Activated B cell treated with CpG ODN at 0.5 μM for 24 hours (primary cell): ENCODE results near the gene PCDHGC5. TPM values are rescaled to one million over a fixed set of nuclear protein-coding genes. Genes with fewer than 3 reads are reported as not detected.

Source experiments
- ATAC-seq: fragments of 200-7000 bp; cut with Tn5 transposase; one replicate; pipeline ENCODE4 v1.10.0; 2021; ENCODE audit warnings: low read depth, mild to moderate bottlenecking, moderate library complexity
- CTCF ChIA-PET: fragments of 350-600 bp; sonication (Branson Sonifier 250); formaldehyde crosslinking; loops from one replicate; lab custom pipeline; 2021; ENCODE audit warnings: antibody characterized with exemption; lab: Charles Lee
- POLR2A ChIA-PET: fragments of 350-600 bp; sonication (Branson Sonifier 250); formaldehyde crosslinking; loops from one replicate; lab custom pipeline; 2021; ENCODE audit warnings: antibody characterized with exemption; lab: Charles Lee
- DNase-seq: peaks from one replicate; pipeline ENCODE4 v3.0.0; 2022
- H3K27ac Mint-ChIP-seq: one replicate; pipeline ENCODE4 v1.8.0; 2020; ENCODE audit warnings: mixed read lengths
- H3K27me3 Mint-ChIP-seq: one replicate; pipeline ENCODE4 v1.8.0; 2021; ENCODE audit warnings: mixed read lengths
- H3K36me3 Mint-ChIP-seq: one replicate; pipeline ENCODE4 v1.8.0; 2021; ENCODE audit warnings: low read depth, mixed read lengths
- H3K4me1 Mint-ChIP-seq: one replicate; pipeline ENCODE4 v1.8.0; 2021; ENCODE audit warnings: mixed read lengths
- H3K4me3 Mint-ChIP-seq: one replicate; pipeline ENCODE4 v1.8.0; 2020; ENCODE audit warnings: mild to moderate bottlenecking, mixed read lengths
- H3K9me3 Mint-ChIP-seq: one replicate; pipeline ENCODE4 v1.8.0; 2020; ENCODE audit warnings: mixed read lengths
- intact Hi-C: fragments of 100-400 bp; cut with micrococcal nuclease; formaldehyde crosslinking; loops from one replicate; pipeline ENCODE4 v1.15.1; 2024
- total RNA-seq: library from RNA; stranded (reverse); gene quantifications from 2 replicates; pipeline ENCODE4 v1.2.3, GENCODE V29; 2022
- TF ChIP-seq, protein P1 (sequence below): fragments of 200-600 bp; IDR thresholded peaks from one replicate; pipeline ENCODE4 v1.8.0; 2022; ENCODE audit warnings: antibody characterized with exemption, mild to moderate bottlenecking

PCDHGC5 gene
- total RNA-seq, 1 donor from 2014 or later: 0.38 TPM

DNA sequence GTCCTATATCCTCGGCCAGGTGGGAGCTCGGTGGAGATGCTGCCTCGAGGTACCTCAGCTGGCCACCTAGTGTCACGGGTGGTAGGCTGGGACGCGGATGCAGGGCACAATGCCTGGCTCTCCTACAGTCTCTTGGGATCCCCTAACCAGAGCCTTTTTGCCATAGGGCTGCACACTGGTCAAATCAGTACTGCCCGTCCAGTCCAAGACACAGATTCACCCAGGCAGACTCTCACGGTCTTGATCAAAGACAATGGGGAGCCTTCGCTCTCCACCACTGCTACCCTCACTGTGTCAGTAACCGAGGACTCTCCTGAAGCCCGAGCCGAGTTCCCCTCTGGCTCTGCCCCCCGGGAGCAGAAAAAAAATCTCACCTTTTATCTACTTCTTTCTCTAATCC lies 11.1 kb upstream of the PCDHGC5 start:
- CTCF ChIA-PET: interaction anchor here (1.0 to 4.6 kb wide), 2 partner anchors 12 to 46 kb away, joined by 4 to 59 read pairs; no protein-coding TSS in a partner anchor

DNA sequence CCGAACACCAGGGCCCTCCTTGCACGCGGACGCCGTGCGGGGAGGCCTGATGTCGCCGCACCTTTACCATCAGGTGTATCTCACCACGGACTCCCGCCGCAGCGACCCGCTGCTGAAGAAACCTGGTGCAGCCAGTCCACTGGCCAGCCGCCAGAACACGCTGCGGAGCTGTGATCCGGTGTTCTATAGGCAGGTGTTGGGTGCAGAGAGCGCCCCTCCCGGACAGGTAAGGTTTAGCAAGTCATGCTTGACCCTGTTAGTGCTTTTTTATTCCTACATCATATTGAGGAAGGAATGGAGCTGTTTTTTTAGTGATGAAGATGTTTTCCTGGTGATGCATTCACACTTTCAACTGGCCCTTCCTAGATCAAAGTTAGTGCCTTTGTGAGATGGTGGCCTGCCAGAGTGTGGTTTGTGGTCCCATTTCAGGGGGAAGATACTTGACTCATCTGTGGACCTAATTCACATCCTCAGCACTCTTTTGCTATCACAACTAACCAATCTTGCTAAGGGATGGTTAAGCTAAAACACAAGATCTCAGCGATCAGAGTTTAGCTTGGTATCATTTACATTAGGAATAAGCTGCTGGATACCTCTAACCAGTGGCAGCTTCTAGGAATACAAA lies 10.4 kb upstream of the PCDHGC5 start:
- Mint-ChIP-seq H3K4me3 (no peak overlapping the region), H3K36me3 (peaks cover 2% of the 10 kb centered on the region), H3K4me1 (peaks cover 28% of the 10 kb centered on the region), H3K9me3 (no peaks in the 10 kb centered on the region), H3K27ac (no peak overlapping the region), H3K27me3 (peaks cover 46% of the 10 kb centered on the region)
- CTCF ChIA-PET: interaction anchor here (0.6 to 4.6 kb wide), 4 partner anchors 13 to 79 kb away, joined by 3 to 59 read pairs (median 4); no protein-coding TSS in a partner anchor
- DNase-seq (no peak), ATAC-seq (no peak)
- TF ChIP-seq, protein P1, sequence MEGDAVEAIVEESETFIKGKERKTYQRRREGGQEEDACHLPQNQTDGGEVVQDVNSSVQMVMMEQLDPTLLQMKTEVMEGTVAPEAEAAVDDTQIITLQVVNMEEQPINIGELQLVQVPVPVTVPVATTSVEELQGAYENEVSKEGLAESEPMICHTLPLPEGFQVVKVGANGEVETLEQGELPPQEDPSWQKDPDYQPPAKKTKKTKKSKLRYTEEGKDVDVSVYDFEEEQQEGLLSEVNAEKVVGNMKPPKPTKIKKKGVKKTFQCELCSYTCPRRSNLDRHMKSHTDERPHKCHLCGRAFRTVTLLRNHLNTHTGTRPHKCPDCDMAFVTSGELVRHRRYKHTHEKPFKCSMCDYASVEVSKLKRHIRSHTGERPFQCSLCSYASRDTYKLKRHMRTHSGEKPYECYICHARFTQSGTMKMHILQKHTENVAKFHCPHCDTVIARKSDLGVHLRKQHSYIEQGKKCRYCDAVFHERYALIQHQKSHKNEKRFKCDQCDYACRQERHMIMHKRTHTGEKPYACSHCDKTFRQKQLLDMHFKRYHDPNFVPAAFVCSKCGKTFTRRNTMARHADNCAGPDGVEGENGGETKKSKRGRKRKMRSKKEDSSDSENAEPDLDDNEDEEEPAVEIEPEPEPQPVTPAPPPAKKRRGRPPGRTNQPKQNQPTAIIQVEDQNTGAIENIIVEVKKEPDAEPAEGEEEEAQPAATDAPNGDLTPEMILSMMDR: no peak
- intact Hi-C loops: no loop called here
- POLR2A ChIA-PET: no interaction called here

More for the DNA sequence above, 11.1 kb upstream of the PCDHGC5 start:
- Mint-ChIP-seq H3K4me1 (peaks cover 28% of the 10 kb centered on the region), H3K9me3 (no peaks in the 10 kb centered on the region), H3K4me3 (no peak overlapping the region), H3K27ac (no peak overlapping the region), H3K36me3 (peaks cover 2% of the 10 kb centered on the region), H3K27me3 (peaks cover 42% of the 10 kb centered on the region)
- TF ChIP-seq, protein P1: no peak
- intact Hi-C loops: loop anchor here (2.0 kb wide), 3 partner anchors 15 to 47 kb away; partner anchors contain the start of gene PCDHGA12
- POLR2A ChIA-PET: no interaction called here
- no peak for DNase-seq
- ATAC-seq: no peak

DNA sequence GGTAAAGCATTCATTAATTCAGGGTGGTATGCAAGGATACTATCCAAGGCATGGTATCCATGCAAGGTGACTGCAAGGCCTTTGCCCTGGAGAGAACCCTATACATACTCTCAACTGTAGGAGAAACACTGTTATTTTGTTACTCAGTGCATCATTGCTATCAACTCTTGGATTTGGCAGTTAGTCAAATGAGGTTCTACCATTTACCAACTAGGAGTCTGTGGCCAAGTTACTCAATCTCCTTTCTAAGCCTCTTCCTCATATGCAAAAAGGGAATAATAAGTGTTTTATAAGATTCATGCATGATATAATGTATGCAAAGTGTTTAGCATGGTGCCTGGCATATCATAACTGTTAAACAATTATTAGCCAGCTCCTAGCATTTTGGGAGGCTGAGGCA lies 9.1 kb upstream of the PCDHGC5 start:
- Mint-ChIP-seq H3K27me3 (peaks cover 55% of the 10 kb centered on the region), H3K27ac (no peak overlapping the region), H3K9me3 (no peaks in the 10 kb centered on the region), H3K4me3 (no peak overlapping the region), H3K4me1 (peaks cover 38% of the 10 kb centered on the region), H3K36me3 (peaks cover 2% of the 10 kb centered on the region)
- TF ChIP-seq, protein P1: no peak
- intact Hi-C loops: no loop called here
- ChIA-PET CTCF (interaction anchor here (1.8 kb wide), 1 partner anchor 33 kb away, joined by 5 read pairs; no protein-coding TSS in a partner anchor), POLR2A (no interaction called here)
- ATAC-seq (no peak), DNase-seq (no peak)

DNA sequence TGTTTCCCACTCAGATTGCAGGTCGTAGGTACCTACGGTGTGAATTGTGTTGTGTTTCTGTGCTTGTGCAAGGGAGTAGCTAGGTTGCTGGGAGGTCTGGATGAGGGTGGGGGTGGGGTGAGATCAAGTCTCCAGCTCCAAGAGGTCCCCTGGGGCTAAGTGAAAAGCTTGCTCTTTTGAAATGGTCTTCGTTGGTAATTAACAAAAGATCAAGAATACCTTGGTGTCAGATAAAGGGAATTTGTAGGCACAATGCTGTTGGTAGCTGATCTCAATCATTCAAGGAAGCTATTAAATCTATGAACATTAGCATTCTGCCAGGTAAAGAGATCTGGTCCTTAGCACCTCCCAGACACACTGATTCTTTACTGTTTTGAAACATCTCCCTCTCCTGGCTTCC lies 5.0 kb upstream of the PCDHGC5 start:
- Mint-ChIP-seq H3K36me3 (no peaks in the 10 kb centered on the region), H3K4me1 (peaks cover 17% of the 10 kb centered on the region), H3K4me3 (no peak overlapping the region), H3K9me3 (no peaks in the 10 kb centered on the region), H3K27me3 (peaks cover 50% of the 10 kb centered on the region), H3K27ac (no peak overlapping the region)
- TF ChIP-seq, protein P1: no peak
- ATAC-seq: no peak
- DNase-seq: no peak
- POLR2A ChIA-PET: no interaction called here
- intact Hi-C loops: loop anchor here (1.0 kb wide), 2 partner anchors 8 kb away; no protein-coding TSS in a partner anchor
- CTCF ChIA-PET: interaction anchor here (1.0 to 1.5 kb wide), 3 partner anchors 29 to 71 kb away, joined by 3 read pairs; partner anchors contain the start of gene PCDHGA10

DNA sequence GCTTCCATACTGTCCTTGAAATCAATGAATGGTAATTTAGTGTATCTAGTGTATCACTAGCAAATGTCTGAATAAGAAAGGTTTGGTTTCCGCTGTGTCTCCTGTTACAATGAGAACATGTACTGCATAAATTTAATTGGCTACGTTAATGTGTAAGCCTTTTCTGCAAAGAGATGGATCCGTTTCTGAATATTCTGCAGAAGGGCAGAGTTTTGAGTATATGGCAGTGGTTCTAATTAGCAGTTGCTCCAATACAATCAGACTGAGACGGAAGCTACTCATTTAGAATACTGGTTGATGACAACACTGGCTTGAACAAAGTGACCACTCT lies 4.6 kb upstream of the PCDHGC5 start:
- CTCF ChIA-PET: interaction anchor here (1.0 kb wide), 1 partner anchor 29 kb away, joined by 3 read pairs; no protein-coding TSS in a partner anchor
- no peak for DNase-seq
- Mint-ChIP-seq H3K27me3 (peaks cover 52% of the 10 kb centered on the region), H3K4me3 (peak overlapping the region; percentile 61), H3K36me3 (no peaks in the 10 kb centered on the region), H3K4me1 (peaks cover 17% of the 10 kb centered on the region), H3K27ac (no peak overlapping the region), H3K9me3 (no peaks in the 10 kb centered on the region)
- ATAC-seq: no peak
- TF ChIP-seq, protein P1: no peak
- POLR2A ChIA-PET: no interaction called here
- intact Hi-C loops: loop anchor here (1.0 kb wide), 2 partner anchors 8 kb away; no protein-coding TSS in a partner anchor
